AG04450 (cell line): ENCODE measurements around the gene CPN1. TPM values are rescaled to one million over a fixed set of nuclear protein-coding genes. Genes with fewer than 3 reads are reported as not detected.

Experiments used
- CTCF ChIA-PET: fragments of 300-600, 350-600 bp; formaldehyde crosslinking; extraction: SDS; loops from one replicate; lab custom pipeline; 2022; ENCODE audit warnings: antibody characterized with exemption, inconsistent platforms; lab: Charles Lee
- POLR2A ChIA-PET: fragments of 350-600 bp; formaldehyde crosslinking; extraction: SDS; loops from one replicate; lab custom pipeline; 2021; ENCODE audit warnings: antibody characterized with exemption, inconsistent platforms; lab: Yijun Ruan, JAX
- DNase-seq: peaks from one replicate; pipeline ENCODE4 v3.0.0-alpha.2; 2011; ENCODE audit warnings: low read depth, low spot score
- H3K27ac ChIP-seq: one replicate; pipeline ENCODE4 v1.5.1; 2012; ENCODE audit warnings: low read depth, low read length, control low read depth
- H3K27me3 ChIP-seq: one replicate; pipeline ENCODE4 v1.6.0; 2012; ENCODE audit warnings: low read length; ENCODE audit not compliant: control insufficient read depth, insufficient read depth
- H3K4me3 ChIP-seq: 2 replicates; pipeline ENCODE4 v1.5.1; 2011; ENCODE audit warnings: mild to moderate bottlenecking, low read depth, low read length, control low read depth
- H3K9me3 ChIP-seq: 2 replicates; pipeline ENCODE4 v1.5.1; 2012; ENCODE audit warnings: low read length; ENCODE audit not compliant: control insufficient read depth, insufficient read depth
- CTCF ChIP-seq: IDR thresholded peaks from 2 replicates; pipeline ENCODE4 v1.5.1; 2011; ENCODE audit warnings: low read depth, low read length, control low read depth, inconsistent platforms
- polyA plus RNA-seq: library from polyadenylated mRNA; depleted of rRNA; stranded (reverse); fragments of >200 nt; gene quantifications from 2 replicates; pipeline ENCODE4 v1.2.3, GENCODE V29; 2011

The CPN1 gene
- polyA plus RNA-seq, 1 experiment, result not detected

GRCh38 chr10:100008142-100008522, 73.5 kb downstream of the CPN1 start:
- no peak for TF ChIP-seq CTCF
- ChIA-PET CTCF (interaction anchor here (0.6 to 5.2 kb wide), 10 partner anchors 11 to 162 kb away, joined by 3 to 37 read pairs (median 10); no protein-coding TSS in a partner anchor), POLR2A (interaction anchor here (0.6 to 2.4 kb wide), 4 partner anchors 14 to 42 kb away, joined by 3 to 11 read pairs (median 4); no protein-coding TSS in a partner anchor)
- Histone ChIP-seq H3K27me3 (no peaks in the 10 kb centered on the region), H3K27ac (no peak overlapping the region), H3K4me3 (peak overlapping the region; percentile 94), H3K9me3 (no peaks in the 10 kb centered on the region; the same call in 1 of the 2 replicates)
- DNase-seq, result no peak

- TF ChIP-seq CTCF, result no peak
- ChIA-PET POLR2A (interaction anchor here (1.3 to 2.4 kb wide), 4 partner anchors 13 to 31 kb away, joined by 3 to 11 read pairs (median 3); no protein-coding TSS in a partner anchor), CTCF (interaction anchor here (0.6 to 5.2 kb wide), 8 partner anchors 12 to 162 kb away, joined by 3 to 37 read pairs (median 9); no protein-coding TSS in a partner anchor)
- no peak for DNase-seq
- no peak overlapping the region for H3K27ac ChIP-seq
- no peaks in the 10 kb centered on the region; the same call in 1 of the 2 replicates for H3K9me3 ChIP-seq
- H3K27me3 ChIP-seq, result no peaks in the 10 kb centered on the region
- peak overlapping the region; percentile 94 for H3K4me3 ChIP-seq
These were observed 74.2 kb downstream of the CPN1 start for GRCh38 chr10:100007231-100008141.

- Histone ChIP-seq H3K4me3 (peak overlapping the region; percentile 25; the same call in 1 of the 2 replicates), H3K9me3 (no peaks in the 10 kb centered on the region; the same call in 1 of the 2 replicates), H3K27me3 (no peaks in the 10 kb centered on the region), H3K27ac (peak overlapping the region; percentile 68)
- POLR2A ChIA-PET, result interaction anchor here (0.7 to 1.6 kb wide), 10 partner anchors 9 to 274 kb away, joined by 3 to 10 read pairs (median 4); partner anchors contain the start of genes COX15 and CUTC
- no peak for TF ChIP-seq CTCF
- DNase-seq, result peak; percentile 78
- CTCF ChIA-PET, result interaction anchor here (2.0 to 3.2 kb wide), 2 partner anchors 40 to 161 kb away, joined by 11 to 16 read pairs; no protein-coding TSS in a partner anchor
These were observed 75.3 kb downstream of the CPN1 start for GRCh38 chr10:100006243-100006886.

- no peak for DNase-seq
- Histone ChIP-seq H3K27ac (peak overlapping the region; percentile 41), H3K9me3 (no peaks in the 10 kb centered on the region; the same call in 1 of the 2 replicates), H3K4me3 (peak overlapping the region; percentile 14; the same call in 1 of the 2 replicates), H3K27me3 (no peaks in the 10 kb centered on the region)
- ChIA-PET CTCF (interaction anchor here (0.6 to 3.2 kb wide), 4 partner anchors 41 to 159 kb away, joined by 3 to 16 read pairs (median 8); no protein-coding TSS in a partner anchor), POLR2A (interaction anchor here (1.3 to 1.6 kb wide), 4 partner anchors 11 to 99 kb away, joined by 4 to 10 read pairs (median 6); no protein-coding TSS in a partner anchor)
- TF ChIP-seq CTCF, result no peak
These were observed 76.7 kb downstream of the CPN1 start for GRCh38 chr10:100004805-100005510.
